ENCODE data around the gene ISYNA1. TPM values are rescaled to one million over a fixed set of nuclear protein-coding genes. Genes with fewer than 3 reads are reported as not detected.

ISYNA1 gene
- total and polyA plus RNA-seq, 2 of the 13 experiments (the other 11 are each of a cell fraction or from before 2014, with no cell fraction given), result 29.6 to 48.5 TPM

GRCh38 chr19:18475762-18476331, 37.9 kb upstream of the ISYNA1 start (continued):
- TF ChIP-seq NR0B2 (CRISPR knock-in tag; IDR thresholded peaks at IDR 0.05), result peak; percentile 52; the same call in 1 of the 2 replicates
- no peak for TF ChIP-seq POGK (CRISPR knock-in tag; conservative IDR thresholded peaks at IDR 0.05)
- no peak for TF ChIP-seq SMARCE1 (IDR thresholded peaks at IDR 0.05; ENCODE audit: borderline replicate concordance)
- TF ChIP-seq TBL1XR1 (IDR thresholded peaks at IDR 0.05; ENCODE audit: borderline replicate concordance, low read length, partially characterized antibody), result no peak
- no peak for TF ChIP-seq ZNF879 (CRISPR knock-in tag; IDR thresholded peaks at IDR 0.05)
- TF ChIP-seq ZNF205 (CRISPR knock-in tag; IDR thresholded peaks at IDR 0.05), result peak; percentile 82; the same call in 1 of the 2 replicates
- 0 out of 2 replicates have a peak, but pooled peaks have one; percentile 69 for TF ChIP-seq SNAPC4 (CRISPR knock-in tag; IDR thresholded peaks at IDR 0.05)
- no peak for TF ChIP-seq MATR3 (CRISPR knock-in tag; IDR thresholded peaks at IDR 0.05)
- TF ChIP-seq CREM (IDR thresholded peaks at IDR 0.05), result no peak
- TF ChIP-seq CREM (CRISPR knock-in tag; IDR thresholded peaks at IDR 0.05), result no peak
- TF ChIP-seq JUND (CRISPR knock-in tag; IDR thresholded peaks at IDR 0.05), result peak; percentile 39; the same call in 1 of the 2 replicates
- no peak for TF ChIP-seq ZNF12 (CRISPR knock-in tag; IDR thresholded peaks at IDR 0.05)
- TF ChIP-seq HOXA5 (CRISPR knock-in tag; IDR thresholded peaks at IDR 0.05), result no peak
- peak; percentile 42; the same call in 1 of the 2 replicates for TF ChIP-seq SP5 (CRISPR knock-in tag; IDR thresholded peaks at IDR 0.05; ENCODE audit: borderline replicate concordance, low read depth)
- TF ChIP-seq TEAD3 (CRISPR knock-in tag; optimal IDR thresholded peaks at IDR 0.05; ENCODE audit: borderline replicate concordance), result peak; percentile 82
- no peak for TF ChIP-seq LCORL (IDR thresholded peaks at IDR 0.05)
- peak; percentile 90 for TF ChIP-seq LCORL (CRISPR knock-in tag; IDR thresholded peaks at IDR 0.05)
- TF ChIP-seq MEIS1 (CRISPR knock-in tag; IDR thresholded peaks at IDR 0.05; ENCODE audit: borderline replicate concordance), result peak; percentile 39; the same call in 1 of the 2 replicates
- TF ChIP-seq ZNF572 (CRISPR knock-in tag; IDR thresholded peaks at IDR 0.05), result no peak
- TF ChIP-seq SMC3 (IDR thresholded peaks at IDR 0.05; ENCODE audit: low read length), result no peak
- TF ChIP-seq ASH2L (IDR thresholded peaks at IDR 0.05; ENCODE audit: insufficient read length, low read depth, low read length), result peak; percentile 31
- TF ChIP-seq SAP130 (CRISPR knock-in tag; IDR thresholded peaks at IDR 0.05; ENCODE audit: low read depth), result peak; percentile 75
- peak; percentile 83 for TF ChIP-seq GATAD2A (CRISPR knock-in tag; IDR thresholded peaks at IDR 0.05)
- TF ChIP-seq PRPF4 (IDR thresholded peaks at IDR 0.05; ENCODE audit: low read depth, low read length, poor library complexity, severe bottlenecking), result no peak
- no peak for TF ChIP-seq ZNF773 (CRISPR knock-in tag; IDR thresholded peaks at IDR 0.05; ENCODE audit: borderline replicate concordance)
- TF ChIP-seq KMT2A (CRISPR knock-in tag; IDR thresholded peaks at IDR 0.05), result peak; percentile 78; the same call in 1 of the 2 replicates
